ENCODE data around the gene ZFHX3.

The ZFHX3 gene

DNA sequence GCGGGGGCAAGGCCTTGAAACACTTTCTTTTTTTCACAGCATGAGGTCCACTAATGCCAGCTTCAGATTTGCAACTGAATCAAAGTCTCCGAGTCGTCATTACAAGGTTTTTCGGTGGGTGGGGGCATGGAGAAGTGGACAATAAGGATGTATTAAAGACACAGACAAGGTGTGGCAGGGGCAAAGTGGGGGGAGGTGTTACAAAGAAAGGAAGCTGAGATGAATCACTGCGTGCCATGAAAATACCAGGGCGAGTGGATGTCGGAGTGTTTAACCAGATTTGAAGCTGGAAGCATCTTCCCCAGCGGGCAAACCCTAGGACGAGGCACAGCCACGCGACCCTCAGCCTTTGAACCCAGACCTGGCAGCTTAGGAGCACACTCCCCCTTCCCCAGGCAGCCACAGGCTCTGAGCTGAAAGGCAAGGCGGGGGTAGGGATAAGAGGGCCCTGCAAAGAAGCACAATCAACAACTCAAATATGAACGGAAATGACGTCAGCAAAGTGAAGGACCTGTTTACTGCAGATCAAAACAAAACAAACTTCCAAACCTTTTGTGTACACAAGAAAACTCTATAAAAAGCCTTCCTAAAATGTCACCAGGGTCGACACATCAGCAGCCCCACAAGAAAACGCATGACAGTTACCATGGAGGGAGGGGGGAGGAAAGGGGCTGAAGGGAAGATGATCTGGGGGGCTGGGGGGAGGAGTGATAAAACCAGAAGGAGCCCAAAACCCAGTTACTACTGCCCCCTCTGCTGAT is 5.6 kb upstream of the ZFHX3 start:
- no peak overlapping the region for H3K9ac ChIP-seq (ENCODE audit: low read length)
- H3K27me3 ChIP-seq (ENCODE audit: low read depth, low read length) = peaks cover 17% of the 10 kb centered on the region
- TF ChIP-seq, protein P1, sequence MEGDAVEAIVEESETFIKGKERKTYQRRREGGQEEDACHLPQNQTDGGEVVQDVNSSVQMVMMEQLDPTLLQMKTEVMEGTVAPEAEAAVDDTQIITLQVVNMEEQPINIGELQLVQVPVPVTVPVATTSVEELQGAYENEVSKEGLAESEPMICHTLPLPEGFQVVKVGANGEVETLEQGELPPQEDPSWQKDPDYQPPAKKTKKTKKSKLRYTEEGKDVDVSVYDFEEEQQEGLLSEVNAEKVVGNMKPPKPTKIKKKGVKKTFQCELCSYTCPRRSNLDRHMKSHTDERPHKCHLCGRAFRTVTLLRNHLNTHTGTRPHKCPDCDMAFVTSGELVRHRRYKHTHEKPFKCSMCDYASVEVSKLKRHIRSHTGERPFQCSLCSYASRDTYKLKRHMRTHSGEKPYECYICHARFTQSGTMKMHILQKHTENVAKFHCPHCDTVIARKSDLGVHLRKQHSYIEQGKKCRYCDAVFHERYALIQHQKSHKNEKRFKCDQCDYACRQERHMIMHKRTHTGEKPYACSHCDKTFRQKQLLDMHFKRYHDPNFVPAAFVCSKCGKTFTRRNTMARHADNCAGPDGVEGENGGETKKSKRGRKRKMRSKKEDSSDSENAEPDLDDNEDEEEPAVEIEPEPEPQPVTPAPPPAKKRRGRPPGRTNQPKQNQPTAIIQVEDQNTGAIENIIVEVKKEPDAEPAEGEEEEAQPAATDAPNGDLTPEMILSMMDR (IDR thresholded peaks at IDR 0.05; ENCODE audit: low read depth, low read length) = no peak
- TF ChIP-seq EZH2phosphoT487 (IDR thresholded peaks at IDR 0.05; ENCODE audit: low read depth) = no peak
- peaks cover 20% of the 10 kb centered on the region for H4K20me1 ChIP-seq (ENCODE audit: insufficient read depth, low read length)
- H3K4me1 ChIP-seq (ENCODE audit: low read length) = peaks cover 48% of the 10 kb centered on the region
- H3K9me3 ChIP-seq (ENCODE audit: insufficient read depth, low read length) = no peaks in the 10 kb centered on the region
- H2AFZ ChIP-seq (ENCODE audit: low read depth, low read length) = no peak overlapping the region
- peaks cover 33% of the 10 kb centered on the region for H3K79me2 ChIP-seq (ENCODE audit: low read length)
- H3K36me3 ChIP-seq (replicated peaks; ENCODE audit: low read depth, low read length) = no peaks in the 10 kb centered on the region
- H3K4me2 ChIP-seq (ENCODE audit: low read length) = peak overlapping the region; percentile 75; the same call in 1 of the 2 replicates
- H3K4me3 ChIP-seq (ENCODE audit: low read length) = peak overlapping the region; percentile 56; the same call in 1 of the 2 replicates
- no peak overlapping the region for H3K27ac ChIP-seq (ENCODE audit: low read length)

GRCh38 chr16:73053038-73053363 is 5.1 kb upstream of the ZFHX3 start:
- H4K20me1 ChIP-seq (ENCODE audit: insufficient read depth, low read length) = peaks cover 20% of the 10 kb centered on the region
- H3K4me1 ChIP-seq (ENCODE audit: low read length) = peaks cover 50% of the 10 kb centered on the region
- no peak overlapping the region for H3K27ac ChIP-seq (ENCODE audit: low read length)
- H3K27me3 ChIP-seq (ENCODE audit: low read depth, low read length) = peaks cover 17% of the 10 kb centered on the region
- H3K9me3 ChIP-seq (ENCODE audit: insufficient read depth, low read length) = no peaks in the 10 kb centered on the region
- H3K4me3 ChIP-seq (ENCODE audit: low read length) = no peak overlapping the region
- H3K9ac ChIP-seq (ENCODE audit: low read length) = no peak overlapping the region
- H3K79me2 ChIP-seq (ENCODE audit: low read length) = peaks cover 36% of the 10 kb centered on the region
- no peak overlapping the region for H2AFZ ChIP-seq (ENCODE audit: low read depth, low read length)
- H3K4me2 ChIP-seq (ENCODE audit: low read length) = no peak overlapping the region
- H3K36me3 ChIP-seq (replicated peaks; ENCODE audit: low read depth, low read length) = no peaks in the 10 kb centered on the region
- TF ChIP-seq EZH2phosphoT487 (IDR thresholded peaks at IDR 0.05; ENCODE audit: low read depth) = no peak
- TF ChIP-seq, protein P1 (IDR thresholded peaks at IDR 0.05; ENCODE audit: low read depth, low read length) = no peak

GRCh38 chr16:73052576-73052975 is 4.6 kb upstream of the ZFHX3 start:
- no peaks in the 10 kb centered on the region for H3K36me3 ChIP-seq (replicated peaks; ENCODE audit: low read depth, low read length)
- peaks cover 20% of the 10 kb centered on the region for H4K20me1 ChIP-seq (ENCODE audit: insufficient read depth, low read length)
- peaks cover 50% of the 10 kb centered on the region for H3K4me1 ChIP-seq (ENCODE audit: low read length)
- H2AFZ ChIP-seq (ENCODE audit: low read depth, low read length) = no peak overlapping the region
- no peaks in the 10 kb centered on the region for H3K9me3 ChIP-seq (ENCODE audit: insufficient read depth, low read length)
- H3K4me2 ChIP-seq (ENCODE audit: low read length) = no peak overlapping the region
- H3K79me2 ChIP-seq (ENCODE audit: low read length) = peaks cover 36% of the 10 kb centered on the region
- no peak overlapping the region for H3K4me3 ChIP-seq (ENCODE audit: low read length)
- H3K27me3 ChIP-seq (ENCODE audit: low read depth, low read length) = peaks cover 17% of the 10 kb centered on the region
- no peak overlapping the region for H3K9ac ChIP-seq (ENCODE audit: low read length)
- H3K27ac ChIP-seq (ENCODE audit: low read length) = no peak overlapping the region
- TF ChIP-seq, protein P1 (IDR thresholded peaks at IDR 0.05; ENCODE audit: low read depth, low read length) = no peak
- TF ChIP-seq EZH2phosphoT487 (IDR thresholded peaks at IDR 0.05; ENCODE audit: low read depth) = no peak

DNA sequence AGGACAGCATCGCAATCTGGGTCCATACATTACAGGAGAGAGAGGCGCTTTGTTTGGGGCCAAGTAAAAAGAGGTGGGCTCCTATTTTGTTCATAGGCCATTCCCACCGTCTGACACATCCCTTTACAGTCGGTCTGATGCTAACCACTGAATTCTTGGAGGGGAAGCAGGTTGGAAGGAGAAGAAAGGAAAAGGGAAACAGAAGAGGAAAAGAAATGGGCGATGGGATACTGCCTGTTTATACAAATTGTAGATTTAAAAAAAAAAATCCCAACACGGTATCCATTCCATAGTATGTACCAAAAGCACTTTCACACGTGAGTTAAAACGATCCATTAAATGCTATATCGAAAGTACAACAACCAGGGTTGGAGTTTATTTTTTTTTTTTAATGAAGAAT is 4.0 kb upstream of the ZFHX3 start:
- Histone ChIP-seq H3K9me3 (ENCODE audit: insufficient read depth, low read length) (no peaks in the 10 kb centered on the region), H3K9ac (ENCODE audit: low read length) (no peak overlapping the region), H4K20me1 (ENCODE audit: insufficient read depth, low read length) (peaks cover 19% of the 10 kb centered on the region), H2AFZ (ENCODE audit: low read depth, low read length) (no peak overlapping the region), H3K79me2 (ENCODE audit: low read length) (peaks cover 36% of the 10 kb centered on the region), H3K27ac (ENCODE audit: low read length) (no peak overlapping the region), H3K27me3 (ENCODE audit: low read depth, low read length) (peaks cover 11% of the 10 kb centered on the region; the same call in 1 of the 2 replicates), H3K4me3 (ENCODE audit: low read length) (no peak overlapping the region), H3K36me3 (replicated peaks; ENCODE audit: low read depth, low read length) (no peaks in the 10 kb centered on the region), H3K4me1 (ENCODE audit: low read length) (peaks cover 52% of the 10 kb centered on the region), H3K4me2 (ENCODE audit: low read length) (no peak overlapping the region)
- TF ChIP-seq, protein P1 (IDR thresholded peaks at IDR 0.05; ENCODE audit: low read depth, low read length) = no peak
- TF ChIP-seq EZH2phosphoT487 (IDR thresholded peaks at IDR 0.05; ENCODE audit: low read depth) = no peak
